Retinal pigment epithelial cell (primary cell): ENCODE measurements around the gene LGALS13.

ENCODE experiments used
- DNase-seq: peaks from one replicate; pipeline ENCODE4 v3.0.0-alpha.2; 2010; ENCODE audit warnings: low read depth
- H3K4me3 ChIP-seq: 2 replicates; pipeline ENCODE4 v1.5.1; 2011; ENCODE audit warnings: mild to moderate bottlenecking, low read length, control low read depth, moderate library complexity
- TF ChIP-seq, protein P1 (sequence below): conservative IDR thresholded peaks from 2 replicates; pipeline ENCODE4 v1.5.1; 2011; ENCODE audit warnings: low read depth, low read length, control low read depth, inconsistent platforms

LGALS13 gene

DNA sequence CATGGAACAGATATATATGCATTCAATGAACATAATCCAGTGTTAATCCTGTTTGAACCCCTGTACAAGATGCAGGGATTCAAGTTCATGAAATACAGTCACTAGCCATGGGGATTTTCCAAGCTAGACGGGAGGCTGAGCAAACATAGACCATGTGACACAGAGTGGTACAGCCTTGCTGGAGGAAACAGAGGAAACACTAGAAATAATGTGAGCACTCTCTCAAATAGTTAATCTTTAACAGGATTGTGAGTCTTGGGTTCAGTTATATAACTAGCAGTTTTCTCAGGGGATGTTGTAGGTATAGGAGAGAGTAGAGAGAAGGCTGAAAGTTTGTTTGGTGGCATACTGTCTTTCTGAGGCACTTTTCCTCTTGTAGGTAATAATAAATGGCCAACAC is 39.4 kb downstream of the LGALS13 start:
- no peak for DNase-seq
- H3K4me3 ChIP-seq = no peak overlapping the region
- TF ChIP-seq, protein P1, sequence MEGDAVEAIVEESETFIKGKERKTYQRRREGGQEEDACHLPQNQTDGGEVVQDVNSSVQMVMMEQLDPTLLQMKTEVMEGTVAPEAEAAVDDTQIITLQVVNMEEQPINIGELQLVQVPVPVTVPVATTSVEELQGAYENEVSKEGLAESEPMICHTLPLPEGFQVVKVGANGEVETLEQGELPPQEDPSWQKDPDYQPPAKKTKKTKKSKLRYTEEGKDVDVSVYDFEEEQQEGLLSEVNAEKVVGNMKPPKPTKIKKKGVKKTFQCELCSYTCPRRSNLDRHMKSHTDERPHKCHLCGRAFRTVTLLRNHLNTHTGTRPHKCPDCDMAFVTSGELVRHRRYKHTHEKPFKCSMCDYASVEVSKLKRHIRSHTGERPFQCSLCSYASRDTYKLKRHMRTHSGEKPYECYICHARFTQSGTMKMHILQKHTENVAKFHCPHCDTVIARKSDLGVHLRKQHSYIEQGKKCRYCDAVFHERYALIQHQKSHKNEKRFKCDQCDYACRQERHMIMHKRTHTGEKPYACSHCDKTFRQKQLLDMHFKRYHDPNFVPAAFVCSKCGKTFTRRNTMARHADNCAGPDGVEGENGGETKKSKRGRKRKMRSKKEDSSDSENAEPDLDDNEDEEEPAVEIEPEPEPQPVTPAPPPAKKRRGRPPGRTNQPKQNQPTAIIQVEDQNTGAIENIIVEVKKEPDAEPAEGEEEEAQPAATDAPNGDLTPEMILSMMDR = no peak

DNA sequence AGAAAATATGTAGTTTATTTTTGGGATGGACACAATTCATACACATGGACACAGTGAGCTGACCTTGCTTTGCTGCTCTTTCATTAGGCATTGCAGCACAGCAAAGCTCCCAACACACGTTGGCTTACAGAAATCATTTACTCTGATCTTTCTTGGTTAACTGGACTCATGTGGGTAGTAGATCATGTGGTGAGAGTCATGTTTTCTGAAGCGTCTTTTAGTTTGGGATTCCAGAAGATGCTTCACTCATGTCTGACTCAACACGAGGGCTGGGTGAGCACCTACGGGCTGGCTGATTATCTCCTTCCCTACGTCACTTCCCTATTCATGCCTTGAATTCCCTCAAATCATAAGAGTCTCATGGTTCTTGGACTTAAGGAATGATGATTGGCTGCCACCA is 41.3 kb downstream of the LGALS13 start:
- TF ChIP-seq, protein P1 = no peak
- no peak for DNase-seq

DNA sequence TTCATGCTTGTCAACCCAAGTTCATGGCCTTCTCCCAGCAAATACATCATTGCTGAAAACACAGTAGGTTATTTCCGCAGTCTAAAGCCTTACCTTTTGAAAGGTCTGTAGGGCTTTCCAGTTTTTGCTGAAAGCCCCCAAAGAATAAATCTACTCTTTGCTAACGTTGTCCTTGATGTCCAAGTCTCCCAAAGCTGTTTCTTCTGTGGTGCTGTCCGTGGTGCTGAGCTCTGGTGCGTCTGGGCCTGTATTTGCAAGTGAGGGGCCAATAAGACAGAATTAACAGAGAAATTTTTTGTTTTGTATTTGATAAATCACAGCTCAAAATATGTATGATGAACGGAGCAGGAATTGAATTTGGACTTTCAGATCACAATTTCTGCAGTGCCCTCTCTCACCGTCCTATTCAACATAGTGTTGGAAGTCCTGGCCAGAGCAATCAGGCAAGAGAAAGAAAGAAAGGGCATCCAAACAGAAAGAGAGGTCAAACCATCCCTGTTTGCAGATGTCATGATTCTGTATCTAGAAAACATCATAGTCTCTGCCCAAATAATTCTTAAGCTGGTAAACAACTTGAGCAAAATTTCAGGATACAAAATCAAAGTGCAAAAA is 43.6 kb downstream of the LGALS13 start:
- no peak overlapping the region for H3K4me3 ChIP-seq
- no peak for DNase-seq
- TF ChIP-seq, protein P1 = no peak

More for the DNA sequence above, 41.3 kb downstream of the LGALS13 start:
- H3K4me3 ChIP-seq = no peak overlapping the region

DNA sequence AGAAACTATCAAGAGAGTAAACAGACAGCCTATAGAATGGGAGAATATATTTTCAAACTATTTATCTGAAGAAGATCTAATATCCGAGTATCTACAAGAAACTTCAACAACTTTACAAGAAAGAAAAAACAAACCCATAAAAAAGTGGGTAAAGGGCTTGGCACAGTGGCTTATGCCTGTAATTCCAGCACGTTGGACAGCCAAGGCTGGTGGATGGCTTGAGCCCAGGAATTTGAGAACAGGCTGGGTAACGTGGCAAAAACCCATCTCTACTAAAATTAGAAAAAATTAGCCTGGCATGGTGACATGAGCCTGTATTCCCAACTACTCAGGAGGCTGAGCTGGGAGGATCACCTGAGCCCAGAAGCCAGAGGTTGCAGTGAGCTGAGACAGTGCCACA is 45.6 kb downstream of the LGALS13 start:
- TF ChIP-seq, protein P1 = no peak
- no peak for DNase-seq
- no peak overlapping the region for H3K4me3 ChIP-seq

DNA sequence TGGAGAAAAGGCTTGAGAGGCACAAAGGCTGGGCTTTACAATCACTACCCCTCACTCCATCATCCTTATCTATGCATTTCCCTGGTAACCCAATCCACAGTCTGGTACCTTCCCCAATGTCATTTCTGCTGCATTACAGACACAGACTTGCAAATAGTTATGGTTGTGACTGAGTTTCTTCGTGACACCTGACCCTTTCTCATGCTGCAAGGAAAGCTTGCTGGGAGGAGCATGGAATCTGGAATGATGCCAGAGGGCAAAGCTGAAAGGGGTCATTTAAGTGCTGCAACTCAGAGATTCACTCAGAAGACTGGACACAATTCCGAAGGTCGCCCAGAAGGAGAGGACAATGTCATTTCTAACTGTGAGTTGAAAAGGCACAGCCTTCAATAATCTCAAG is 53.3 kb downstream of the LGALS13 start, which contains the start of gene LGALS16:
TSS of gene LGALS16 (plus strand) at position 301 of the 400 bp plus-strand sequence. CDS start at position 350, 49 bp downstream.
- no peak within 1 kb of the TSS for H3K4me3 ChIP-seq
- no peak for DNase-seq

More for the DNA sequence above, 53.3 kb downstream of the LGALS13 start, which contains the start of gene LGALS16:
- TF ChIP-seq, protein P1 = no peak
